Astrocyte (in vitro differentiated cells and primary cell): ENCODE measurements around the gene NDUFA11. TPM values are rescaled to one million over a fixed set of nuclear protein-coding genes. Genes with fewer than 3 reads are reported as not detected.

Experiments used
- DNase-seq: peaks from one replicate; pipeline ENCODE4 v3.0.0-alpha.2; 2010; ENCODE audit warnings: low read depth
- FAIRE-seq: peaks from 2 replicates; lab custom pipeline; 2011; peaks lifted over from hg19 to GRCh38; lab: Jason Lieb, UNC
- H2AFZ ChIP-seq: 2 replicates; pipeline ENCODE4 v1.6.0; 2012; ENCODE audit warnings: low read depth, low read length, inconsistent platforms
- H3K27ac ChIP-seq: 2 replicates; pipeline ENCODE4 v1.5.1; 2011; ENCODE audit warnings: low read depth, low read length, inconsistent platforms
- H3K27me3 ChIP-seq: 2 replicates; pipeline ENCODE4 v1.6.0; 2011; ENCODE audit warnings: low read length, inconsistent platforms; ENCODE audit not compliant: insufficient read depth
- H3K36me3 ChIP-seq: 2 replicates; pipeline ENCODE4 v1.5.1; 2011; ENCODE audit warnings: low read length, inconsistent platforms; ENCODE audit not compliant: insufficient read depth
- H3K4me1 ChIP-seq: 2 replicates; pipeline ENCODE4 v1.5.1; 2011; ENCODE audit warnings: low read length, inconsistent platforms; ENCODE audit not compliant: insufficient read depth
- H3K4me2 ChIP-seq: 2 replicates; pipeline ENCODE4 v1.6.0; 2012; ENCODE audit warnings: low read length, inconsistent platforms
- H3K4me3 ChIP-seq: 2 replicates; pipeline ENCODE4 v1.5.1; 2011; ENCODE audit warnings: low read depth, mild to moderate bottlenecking, low read length, inconsistent platforms; ENCODE audit not compliant: insufficient read depth
- H3K79me2 ChIP-seq: 2 replicates; pipeline ENCODE4 v1.6.0; 2012; ENCODE audit warnings: mild to moderate bottlenecking, low read length, inconsistent platforms; ENCODE audit not compliant: insufficient read depth
- H3K9ac ChIP-seq: 2 replicates; pipeline ENCODE4 v1.6.0; 2012; ENCODE audit warnings: mild to moderate bottlenecking, low read length, inconsistent platforms
- H3K9me3 ChIP-seq: 2 replicates; pipeline ENCODE4 v1.5.1; 2012; ENCODE audit warnings: low read depth, mild to moderate bottlenecking, low read length, inconsistent platforms; ENCODE audit not compliant: insufficient read depth
- H4K20me1 ChIP-seq: 2 replicates; pipeline ENCODE4 v1.6.0; 2012; ENCODE audit warnings: low read length, inconsistent platforms; ENCODE audit not compliant: insufficient read depth
- H3K27ac Mint-ChIP-seq: one replicate; pipeline ENCODE4 v1.8.0; 2021; ENCODE audit warnings: mild to moderate bottlenecking, mixed read lengths; ENCODE audit not compliant: unreplicated experiment
- H3K27me3 Mint-ChIP-seq: one replicate; pipeline ENCODE4 v1.8.0; 2021; ENCODE audit warnings: low read depth, mixed read lengths; ENCODE audit not compliant: unreplicated experiment
- H3K36me3 Mint-ChIP-seq: one replicate; pipeline ENCODE4 v1.8.0; 2021; ENCODE audit warnings: low read depth, mixed read lengths; ENCODE audit not compliant: unreplicated experiment
- H3K4me1 Mint-ChIP-seq: one replicate; pipeline ENCODE4 v1.8.0; 2021; ENCODE audit warnings: low read depth, mixed read lengths; ENCODE audit not compliant: unreplicated experiment
- H3K4me3 Mint-ChIP-seq: one replicate; pipeline ENCODE4 v1.8.0; 2021; ENCODE audit warnings: mild to moderate bottlenecking, moderate library complexity, mixed read lengths; ENCODE audit not compliant: unreplicated experiment
- H3K9me3 Mint-ChIP-seq: one replicate; pipeline ENCODE4 v1.8.0; 2021; ENCODE audit warnings: mild to moderate bottlenecking, mixed read lengths; ENCODE audit not compliant: unreplicated experiment
- CTCF ChIP-seq: IDR thresholded peaks from 2 replicates; pipeline ENCODE4 v1.5.1; 2011; ENCODE audit warnings: low read depth, mild to moderate bottlenecking, inconsistent platforms, low read length, moderate library complexity; ENCODE audit not compliant: insufficient read depth
- EZH2 ChIP-seq: IDR thresholded peaks from 2 replicates; pipeline ENCODE4 v1.6.1; 2012; ENCODE audit warnings: mild to moderate bottlenecking, low read length, inconsistent platforms; ENCODE audit not compliant: insufficient read depth
- total RNA-seq: library from RNA; stranded (reverse); gene quantifications from 2 replicates; pipeline ENCODE4 v1.2.1, GENCODE V29; 2021

NDUFA11 gene
- total RNA-seq, 1 donor from 2014 or later, result 286 TPM

- Histone ChIP-seq H3K27ac (no peak overlapping the region), H3K27me3 (peaks cover 4% of the 10 kb centered on the region), H3K4me1 (no peaks in the 10 kb centered on the region), H3K79me2 (no peaks in the 10 kb centered on the region), H3K9me3 (no peaks in the 10 kb centered on the region), H3K4me2 (no peak overlapping the region), H3K36me3 (no peaks in the 10 kb centered on the region), H3K9ac (no peak overlapping the region), H2AFZ (no peak overlapping the region), H3K4me3 (no peak overlapping the region), H4K20me1 (no peaks in the 10 kb centered on the region)
- H3K9me3 Mint-ChIP-seq, result no peaks in the 10 kb centered on the region
- H3K27me3 Mint-ChIP-seq, result peaks cover 43% of the 10 kb centered on the region
- no peak overlapping the region for H3K4me3 Mint-ChIP-seq
- H3K4me1 Mint-ChIP-seq, result no peaks in the 10 kb centered on the region
- FAIRE-seq (no peak), DNase-seq (no peak)
- no peak overlapping the region for H3K27ac Mint-ChIP-seq
- TF ChIP-seq CTCF (no peak), EZH2 (no peak)
- H3K36me3 Mint-ChIP-seq, result no peaks in the 10 kb centered on the region
Measured at GRCh38 chr19:5867201-5868136, 36.1 kb downstream of the NDUFA11 start.

GRCh38 chr19:5865772-5866171 is 37.8 kb downstream of the NDUFA11 start:
- Mint-ChIP-seq H3K27me3 (peaks cover 45% of the 10 kb centered on the region), H3K36me3 (no peaks in the 10 kb centered on the region), H3K9me3 (no peaks in the 10 kb centered on the region), H3K4me3 (no peak overlapping the region), H3K4me1 (peaks cover 6% of the 10 kb centered on the region), H3K27ac (no peak overlapping the region)
- Histone ChIP-seq H4K20me1 (no peaks in the 10 kb centered on the region), H3K36me3 (no peaks in the 10 kb centered on the region), H3K9me3 (no peaks in the 10 kb centered on the region), H2AFZ (no peak overlapping the region), H3K4me1 (no peaks in the 10 kb centered on the region), H3K4me3 (no peak overlapping the region), H3K27ac (no peak overlapping the region), H3K4me2 (no peak overlapping the region), H3K27me3 (peaks cover 4% of the 10 kb centered on the region), H3K9ac (no peak overlapping the region), H3K79me2 (no peaks in the 10 kb centered on the region)
- FAIRE-seq (no peak), DNase-seq (no peak)
- no peak for TF ChIP-seq CTCF
- no peak for TF ChIP-seq EZH2
